ENCODE data around the gene TRIM44. TPM values are rescaled to one million over a fixed set of nuclear protein-coding genes. Genes with fewer than 3 reads are reported as not detected.

The TRIM44 gene
- total RNA-seq, 5 donors from 2014 or later (not counting 1 experiment from before 2014, with no cell fraction given): 39.8 to 58.4 (median 51.7) TPM

- Mint-ChIP-seq H3K9me3 (no peaks in the 10 kb centered on the region), H3K36me3 (peaks cover 38% of the 10 kb centered on the region), H3K27me3 (no peaks in the 10 kb centered on the region), H3K4me3 (no peak overlapping the region), H3K27ac (no peak overlapping the region), H3K4me1 (peaks cover 57 to 70% (median 59%) of the 10 kb centered on the region in 3 donors)
- no peaks in the 10 kb centered on the region for H3K27me3 ChIP-seq (replicated peaks in 1 of 2; ENCODE audit: control insufficient read depth in 2 of 2, extremely low read depth in 1 of 2, insufficient read depth in 2 of 2, low read length in 1 of 2)
- ATAC-seq (replicated peaks in 1 of 4) (no peak), DNase-seq (no peak)
- CTCF ChIA-PET: no interaction called here
- WGBS (ENCODE audit: insufficient coverage): 98% methylated on average over 4 of the region's 7 CpGs
- no peak overlapping the region for H3K4me3 ChIP-seq (ENCODE audit: control insufficient read depth in 1 of 2, extremely low read depth in 1 of 2, low read length in 1 of 2)
- H3K9me3 ChIP-seq: no peaks in the 10 kb centered on the region
- H3K36me3 ChIP-seq (ENCODE audit: control insufficient read depth in 2 of 2, extremely low read depth in 1 of 2, insufficient read depth in 1 of 2, low read length in 1 of 2): no peaks in the 10 kb centered on the region
- POLR2A ChIA-PET: interaction anchor here in 1 of 2 donors (0.6 to 0.7 kb wide), 2 partner anchors 241 to 503 kb away, joined by 3 read pairs; no protein-coding TSS in a partner anchor
- no peak overlapping the region for H3K27ac ChIP-seq (ENCODE audit: low read length)
- peaks cover 6 to 7% of the 10 kb centered on the region in 2 experiments for H3K4me1 ChIP-seq (ENCODE audit: control insufficient read depth in 1 of 2, extremely low read depth in 1 of 2, insufficient read depth in 2 of 2, low read length in 2 of 2)
These were observed 124.5 kb downstream of the TRIM44 start for GRCh38 chr11:35787013-35787504.

GRCh38 chr11:35787626-35788025, 125.1 kb downstream of the TRIM44 start:
- 100% methylated on average over 1 of the region's 1 CpG for whole genome bisulfite sequencing (ENCODE audit: insufficient coverage)
- no peak overlapping the region for H3K27ac ChIP-seq (ENCODE audit: low read length)
- no peak overlapping the region for H3K4me3 ChIP-seq (ENCODE audit: control insufficient read depth in 1 of 2, extremely low read depth in 1 of 2, low read length in 1 of 2)
- ChIA-PET POLR2A (no interaction called here), CTCF (no interaction called here)
- peaks cover 6 to 7% of the 10 kb centered on the region in 2 experiments for H3K4me1 ChIP-seq (ENCODE audit: control insufficient read depth in 1 of 2, extremely low read depth in 1 of 2, insufficient read depth in 2 of 2, low read length in 2 of 2)
- no peak for DNase-seq
- Mint-ChIP-seq H3K27ac (no peak overlapping the region), H3K36me3 (peaks cover 41% of the 10 kb centered on the region), H3K9me3 (no peaks in the 10 kb centered on the region), H3K4me3 (no peak overlapping the region), H3K4me1 (peaks cover 52 to 67% (median 55%) of the 10 kb centered on the region in 3 donors), H3K27me3 (no peaks in the 10 kb centered on the region)
- H3K36me3 ChIP-seq (ENCODE audit: control insufficient read depth in 2 of 2, extremely low read depth in 1 of 2, insufficient read depth in 1 of 2, low read length in 1 of 2): no peaks in the 10 kb centered on the region
- no peaks in the 10 kb centered on the region for H3K9me3 ChIP-seq
- H3K27me3 ChIP-seq (replicated peaks in 1 of 2; ENCODE audit: control insufficient read depth in 2 of 2, extremely low read depth in 1 of 2, insufficient read depth in 2 of 2, low read length in 1 of 2): no peaks in the 10 kb centered on the region
- ATAC-seq (replicated peaks in 1 of 4): no peak

- Histone ChIP-seq H3K4me3 (ENCODE audit: control insufficient read depth in 1 of 2, extremely low read depth in 1 of 2, low read length in 1 of 2) (no peak overlapping the region), H3K4me1 (ENCODE audit: control insufficient read depth in 1 of 2, extremely low read depth in 1 of 2, insufficient read depth in 2 of 2, low read length in 2 of 2) (no peaks in the 10 kb centered on the region), H3K9me3 (no peaks in the 10 kb centered on the region), H3K36me3 (ENCODE audit: control insufficient read depth in 2 of 2, extremely low read depth in 1 of 2, insufficient read depth in 1 of 2, low read length in 1 of 2) (peaks cover 0 to 2% of the 10 kb centered on the region in 2 donors), H3K27ac (ENCODE audit: low read length) (no peak overlapping the region), H3K27me3 (replicated peaks in 1 of 2; ENCODE audit: control insufficient read depth in 2 of 2, extremely low read depth in 1 of 2, insufficient read depth in 2 of 2, low read length in 1 of 2) (no peaks in the 10 kb centered on the region)
- ATAC-seq (replicated peaks in 1 of 4) (no peak), DNase-seq (no peak)
- H3K4me3 Mint-ChIP-seq: no peak overlapping the region
- ChIA-PET CTCF (interaction anchor here in 1 of 2 donors (0.9 kb wide), 1 partner anchor 11 kb away, joined by 5 read pairs; no protein-coding TSS in a partner anchor), POLR2A (no interaction called here)
- no peaks in the 10 kb centered on the region for H3K27me3 Mint-ChIP-seq
- H3K9me3 Mint-ChIP-seq: no peaks in the 10 kb centered on the region
- H3K4me1 Mint-ChIP-seq: peaks cover 30 to 39% (median 34%) of the 10 kb centered on the region in 3 donors
- no peak overlapping the region for H3K27ac Mint-ChIP-seq
- peaks cover 58% of the 10 kb centered on the region for H3K36me3 Mint-ChIP-seq
- 91% methylated on average over 3 of the region's 6 CpGs for WGBS (ENCODE audit: insufficient coverage)
These were observed 128.7 kb downstream of the TRIM44 start for GRCh38 chr11:35791088-35791958.

GRCh38 chr11:35792148-35792845, 129.7 kb downstream of the TRIM44 start:
- Histone ChIP-seq H3K4me3 (ENCODE audit: control insufficient read depth in 1 of 2, extremely low read depth in 1 of 2, low read length in 1 of 2) (no peak overlapping the region), H3K27me3 (replicated peaks in 1 of 2; ENCODE audit: control insufficient read depth in 2 of 2, extremely low read depth in 1 of 2, insufficient read depth in 2 of 2, low read length in 1 of 2) (no peaks in the 10 kb centered on the region), H3K27ac (ENCODE audit: low read length) (no peak overlapping the region), H3K9me3 (no peaks in the 10 kb centered on the region), H3K4me1 (ENCODE audit: control insufficient read depth in 1 of 2, extremely low read depth in 1 of 2, insufficient read depth in 2 of 2, low read length in 2 of 2) (no peaks in the 10 kb centered on the region), H3K36me3 (ENCODE audit: control insufficient read depth in 2 of 2, extremely low read depth in 1 of 2, insufficient read depth in 1 of 2, low read length in 1 of 2) (peaks cover 0 to 2% of the 10 kb centered on the region in 2 donors)
- no peak for DNase-seq
- H3K36me3 Mint-ChIP-seq: peaks cover 54% of the 10 kb centered on the region
- H3K27me3 Mint-ChIP-seq: no peaks in the 10 kb centered on the region
- no peaks in the 10 kb centered on the region for H3K9me3 Mint-ChIP-seq
- 80% methylated on average over 1 of the region's 4 CpGs for WGBS (ENCODE audit: insufficient coverage)
- H3K4me3 Mint-ChIP-seq: no peak overlapping the region
- peaks cover 24 to 31% (median 31%) of the 10 kb centered on the region in 3 donors for H3K4me1 Mint-ChIP-seq
- ATAC-seq (replicated peaks in 1 of 4): no peak
- ChIA-PET POLR2A (no interaction called here), CTCF (interaction anchor here in 1 of 2 donors (0.9 kb wide), 1 partner anchor 12 kb away, joined by 5 read pairs; no protein-coding TSS in a partner anchor)
- H3K27ac Mint-ChIP-seq: no peak overlapping the region

- WGBS (ENCODE audit: insufficient coverage): 80% methylated on average over 2 of the region's 2 CpGs
- Mint-ChIP-seq H3K4me3 (no peak overlapping the region), H3K27me3 (no peaks in the 10 kb centered on the region), H3K36me3 (peaks cover 57% of the 10 kb centered on the region), H3K27ac (no peak overlapping the region), H3K4me1 (peaks cover 21 to 34% (median 31%) of the 10 kb centered on the region in 3 donors), H3K9me3 (no peaks in the 10 kb centered on the region)
- ATAC-seq (replicated peaks in 1 of 4) (no peak), DNase-seq (no peak)
- H3K27me3 ChIP-seq (replicated peaks in 1 of 2; ENCODE audit: control insufficient read depth in 2 of 2, extremely low read depth in 1 of 2, insufficient read depth in 2 of 2, low read length in 1 of 2): no peaks in the 10 kb centered on the region
- no peaks in the 10 kb centered on the region for H3K9me3 ChIP-seq
- ChIA-PET POLR2A (no interaction called here), CTCF (no interaction called here)
- H3K4me1 ChIP-seq (ENCODE audit: control insufficient read depth in 1 of 2, extremely low read depth in 1 of 2, insufficient read depth in 2 of 2, low read length in 2 of 2): no peaks in the 10 kb centered on the region
- H3K36me3 ChIP-seq (ENCODE audit: control insufficient read depth in 2 of 2, extremely low read depth in 1 of 2, insufficient read depth in 1 of 2, low read length in 1 of 2): peaks cover 0 to 2% of the 10 kb centered on the region in 2 donors
- H3K4me3 ChIP-seq (ENCODE audit: control insufficient read depth in 1 of 2, extremely low read depth in 1 of 2, low read length in 1 of 2): no peak overlapping the region
- no peak overlapping the region for H3K27ac ChIP-seq (ENCODE audit: low read length)
These were observed 130.2 kb downstream of the TRIM44 start for GRCh38 chr11:35792846-35793192.

GRCh38 chr11:35794333-35794732, 131.8 kb downstream of the TRIM44 start:
- no peak for ATAC-seq (replicated peaks in 1 of 4)
- ChIA-PET POLR2A (no interaction called here), CTCF (no interaction called here)
- no peak for DNase-seq
- H3K9me3 ChIP-seq: no peaks in the 10 kb centered on the region
- no peak overlapping the region for H3K4me3 ChIP-seq (ENCODE audit: control insufficient read depth in 1 of 2, extremely low read depth in 1 of 2, low read length in 1 of 2)
- Mint-ChIP-seq H3K4me3 (no peak overlapping the region), H3K9me3 (no peaks in the 10 kb centered on the region), H3K27me3 (no peaks in the 10 kb centered on the region), H3K4me1 (peaks cover 13 to 31% (median 26%) of the 10 kb centered on the region in 3 donors), H3K36me3 (peaks cover 55% of the 10 kb centered on the region), H3K27ac (no peak overlapping the region)
- no peaks in the 10 kb centered on the region for H3K4me1 ChIP-seq (ENCODE audit: control insufficient read depth in 1 of 2, extremely low read depth in 1 of 2, insufficient read depth in 2 of 2, low read length in 2 of 2)
- peaks cover 0 to 2% of the 10 kb centered on the region in 2 donors for H3K36me3 ChIP-seq (ENCODE audit: control insufficient read depth in 2 of 2, extremely low read depth in 1 of 2, insufficient read depth in 1 of 2, low read length in 1 of 2)
- H3K27me3 ChIP-seq (replicated peaks in 1 of 2; ENCODE audit: control insufficient read depth in 2 of 2, extremely low read depth in 1 of 2, insufficient read depth in 2 of 2, low read length in 1 of 2): no peaks in the 10 kb centered on the region
- no CpG with 5 or more reads among the region's 2 CpGs for WGBS (ENCODE audit: insufficient coverage)
- no peak overlapping the region for H3K27ac ChIP-seq (ENCODE audit: low read length)

Data from T-cell (primary cell).